G401.6 (cell line): Measurements from ENCODE around the gene ADAMTSL1.

Experiments
- FAIRE-seq: peaks from 2 replicates; lab custom pipeline; 2012; peaks lifted over from hg19 to GRCh38; lab: Jason Lieb, UNC

Gene ADAMTSL1

DNA sequence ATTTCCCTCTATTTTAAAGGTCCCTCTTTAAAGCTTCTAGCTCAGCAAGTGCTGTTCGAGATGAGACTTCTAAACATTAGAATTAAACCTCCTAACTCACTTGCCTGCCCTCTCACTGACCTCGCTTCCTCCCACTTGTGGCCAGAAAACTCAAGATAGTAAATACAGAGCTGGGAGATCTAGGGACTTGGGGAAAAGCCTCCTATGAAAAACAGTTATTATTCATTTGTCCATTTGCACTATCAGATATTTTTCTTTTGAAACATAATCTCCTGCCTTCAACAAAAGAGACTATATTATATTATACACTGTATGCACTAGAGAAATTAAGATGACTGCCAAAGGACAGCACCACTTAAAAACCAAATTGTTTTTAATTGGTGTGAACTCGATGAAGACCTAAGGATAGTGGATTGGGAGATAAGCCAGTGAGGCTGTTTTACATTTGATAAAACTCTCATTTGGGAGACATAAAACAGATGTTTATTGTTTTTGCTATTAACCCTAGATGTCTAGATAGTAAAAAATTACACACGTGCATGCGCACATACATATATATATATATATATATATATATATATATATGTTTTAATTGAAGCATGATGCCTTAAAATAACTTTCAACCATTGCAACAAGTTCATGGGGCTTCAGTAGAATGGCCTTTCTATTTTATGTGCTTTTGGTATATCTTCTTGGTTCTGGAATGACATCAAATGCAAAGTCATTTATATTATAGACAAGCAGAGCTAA lies 229.4 kb downstream of the ADAMTSL1 start:
- FAIRE-seq = no peak

DNA sequence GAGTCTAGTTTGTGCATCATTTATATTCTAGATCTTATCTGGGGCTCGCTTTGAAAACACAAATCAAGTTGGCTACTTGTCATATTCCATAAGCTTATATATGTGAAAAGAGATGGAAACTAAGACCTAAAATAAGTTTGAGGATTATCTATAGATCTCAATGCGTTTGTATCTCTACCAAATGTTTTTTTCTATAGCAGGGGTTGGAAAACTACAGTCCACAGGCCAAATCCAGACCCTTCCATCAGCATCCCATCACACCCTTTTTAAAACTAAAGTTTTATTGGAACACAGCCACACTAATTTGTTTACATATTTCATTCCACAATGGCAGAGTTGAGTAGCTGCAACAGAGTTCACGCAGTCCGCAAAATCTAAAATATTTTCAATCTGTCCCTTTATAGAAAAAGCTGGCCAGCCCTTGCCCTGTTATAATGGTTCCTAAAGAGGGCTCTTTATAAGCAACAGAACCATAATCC lies 230.0 kb downstream of the ADAMTSL1 start:
- FAIRE-seq = no peak

DNA sequence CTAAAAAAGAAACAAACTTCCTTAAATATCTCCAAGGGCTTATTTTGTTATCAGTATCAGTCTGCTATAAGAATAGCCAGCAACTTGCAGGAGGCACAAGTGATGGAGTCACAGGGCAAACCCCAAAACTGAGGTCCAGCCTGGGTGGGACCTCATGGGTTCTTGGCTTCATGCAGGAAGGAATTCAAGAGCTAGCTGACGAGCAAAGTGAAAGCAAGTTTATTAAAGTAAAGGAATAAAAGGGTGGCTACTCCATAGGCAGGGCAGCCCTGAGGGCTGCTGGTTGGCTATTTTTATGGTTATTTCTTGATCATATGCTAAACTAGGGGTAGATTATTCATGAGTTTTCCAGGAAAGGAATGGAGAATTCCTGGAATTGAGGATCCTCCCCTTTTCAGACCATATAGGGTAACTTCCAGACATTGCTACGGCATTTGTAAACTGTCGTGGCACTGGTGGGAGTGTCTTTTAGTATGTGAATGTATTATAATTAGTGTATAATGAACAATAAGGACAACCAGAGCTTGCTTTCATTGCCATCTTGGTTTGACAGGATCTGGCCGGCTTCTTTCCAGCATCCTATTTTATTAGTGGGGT lies 231.9 kb downstream of the ADAMTSL1 start:
- FAIRE-seq = no peak

DNA sequence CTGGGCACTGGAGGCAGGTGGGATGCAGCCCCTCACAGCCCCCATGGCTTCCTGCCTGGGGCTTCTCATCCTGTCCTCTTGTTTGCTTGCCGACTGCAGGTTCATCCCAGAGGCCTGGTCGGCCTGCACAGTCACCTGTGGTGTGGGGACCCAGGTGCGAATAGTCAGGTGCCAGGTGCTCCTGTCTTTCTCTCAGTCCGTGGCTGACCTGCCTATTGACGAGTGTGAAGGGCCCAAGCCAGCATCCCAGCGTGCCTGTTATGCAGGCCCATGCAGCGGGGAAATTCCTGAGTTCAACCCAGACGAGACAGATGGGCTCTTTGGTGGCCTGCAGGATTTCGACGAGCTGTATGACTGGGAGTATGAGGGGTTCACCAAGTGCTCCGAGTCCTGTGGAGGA lies 232.7 kb downstream of the ADAMTSL1 start:
- no peak for FAIRE-seq

DNA sequence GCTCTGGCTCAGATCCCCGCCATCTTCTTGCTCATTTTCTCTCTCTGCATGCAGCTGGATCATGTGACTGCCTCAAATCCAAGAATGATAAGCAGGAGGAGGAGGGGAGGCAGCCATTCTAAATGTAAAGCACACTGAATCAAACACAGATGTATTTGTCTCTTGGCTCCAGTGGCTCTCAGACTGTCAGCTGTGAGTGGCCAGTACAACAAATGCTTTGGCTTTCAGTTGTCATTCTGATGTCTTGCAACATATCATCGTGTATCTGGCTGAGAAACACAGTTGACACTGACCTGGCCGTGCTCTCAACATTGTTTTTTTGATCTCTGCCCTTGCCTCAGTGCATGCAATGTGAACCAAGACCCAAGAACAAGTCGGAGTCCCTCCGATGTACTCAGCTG lies 233.1 kb downstream of the ADAMTSL1 start:
- no peak for FAIRE-seq

DNA sequence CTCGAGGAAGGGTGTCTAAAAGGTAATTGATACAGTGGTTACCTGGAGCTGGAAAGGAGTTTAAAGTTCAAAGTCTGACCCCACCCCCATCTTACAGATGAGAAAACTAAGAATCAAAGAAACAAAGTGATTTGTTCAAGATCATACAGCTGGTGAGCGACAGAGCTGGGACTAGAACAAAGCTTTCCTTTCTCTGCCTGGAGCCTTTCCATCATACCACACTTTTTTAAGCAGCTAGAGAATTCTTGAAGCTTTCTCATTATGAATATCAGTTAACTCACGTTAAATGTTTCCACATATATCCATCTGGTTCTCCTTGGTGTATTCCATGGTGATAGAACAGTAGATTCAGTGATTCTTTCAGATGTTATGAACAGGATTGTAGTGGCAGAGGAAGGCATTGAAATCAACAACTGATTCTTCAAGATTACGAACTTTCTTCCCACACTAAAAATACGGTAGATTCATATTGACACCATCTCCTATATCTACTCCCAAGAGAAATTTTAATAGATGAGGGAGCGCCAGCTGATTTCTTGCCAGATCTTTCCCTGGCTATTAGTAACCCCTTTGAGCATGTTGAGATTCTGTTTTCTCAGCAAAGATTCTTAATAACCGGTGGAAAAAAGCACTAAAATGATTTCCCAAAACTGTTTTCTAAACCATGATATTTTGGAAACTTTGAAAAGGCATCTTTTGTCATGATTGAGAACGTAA lies 233.7 kb downstream of the ADAMTSL1 start:
- no peak for FAIRE-seq

DNA sequence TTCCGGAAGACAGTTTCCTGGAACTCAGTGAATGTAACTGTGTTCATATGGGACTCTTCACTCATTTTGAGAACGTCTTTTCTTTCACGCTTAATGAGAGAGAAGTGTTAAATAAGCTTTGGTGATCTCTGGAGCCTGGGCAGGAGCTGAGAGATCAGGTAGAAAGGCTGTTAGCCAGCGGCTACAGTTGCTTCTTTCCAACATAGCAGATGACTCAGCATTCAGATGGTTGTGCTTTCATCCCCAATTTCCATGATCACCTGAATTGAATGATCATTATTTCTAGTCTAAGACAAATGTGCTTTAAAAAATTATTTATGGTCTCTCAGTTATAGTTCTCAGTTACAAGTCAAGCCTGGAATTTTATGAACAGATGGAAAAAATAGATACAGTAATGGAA lies 234.5 kb downstream of the ADAMTSL1 start:
- no peak for FAIRE-seq

DNA sequence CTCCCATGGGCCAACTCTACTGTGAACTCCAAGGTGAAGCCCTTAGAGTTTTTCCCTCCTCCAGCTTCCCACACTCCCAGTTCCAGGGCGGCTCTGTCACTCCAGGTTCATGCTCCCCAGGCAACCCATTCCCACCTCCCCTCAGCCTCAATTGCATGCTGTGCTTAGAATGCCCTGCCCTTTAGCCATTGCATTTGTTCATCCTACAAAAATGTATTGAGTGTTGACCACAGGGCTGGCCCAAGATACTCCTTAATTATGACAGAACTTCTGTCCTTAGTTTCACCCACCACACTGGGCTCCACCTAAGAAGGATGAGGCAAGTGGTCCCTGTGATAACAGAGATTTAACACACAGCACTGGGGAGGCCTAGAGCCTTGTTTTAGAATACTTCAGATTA lies 236.1 kb downstream of the ADAMTSL1 start:
- no peak for FAIRE-seq

DNA sequence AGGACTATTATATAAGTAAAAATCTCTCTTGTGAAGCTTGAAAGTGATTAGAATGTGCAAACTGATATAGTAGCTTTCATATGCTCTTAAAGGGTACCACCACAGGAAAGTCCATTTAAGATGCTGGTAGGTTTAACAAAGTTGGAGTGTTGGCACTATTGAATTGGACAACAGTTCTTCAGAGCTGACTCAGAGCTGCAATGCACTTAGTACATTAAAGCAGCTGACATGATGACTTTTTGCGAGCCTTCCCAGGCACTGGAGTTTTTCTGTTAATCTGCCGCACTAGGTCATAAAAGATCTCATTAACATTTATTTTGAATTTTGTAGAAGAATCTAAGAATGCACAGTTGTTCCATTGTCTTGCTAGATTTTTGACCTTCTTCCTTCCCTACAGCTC lies 243.8 kb downstream of the ADAMTSL1 start:
- FAIRE-seq = no peak

DNA sequence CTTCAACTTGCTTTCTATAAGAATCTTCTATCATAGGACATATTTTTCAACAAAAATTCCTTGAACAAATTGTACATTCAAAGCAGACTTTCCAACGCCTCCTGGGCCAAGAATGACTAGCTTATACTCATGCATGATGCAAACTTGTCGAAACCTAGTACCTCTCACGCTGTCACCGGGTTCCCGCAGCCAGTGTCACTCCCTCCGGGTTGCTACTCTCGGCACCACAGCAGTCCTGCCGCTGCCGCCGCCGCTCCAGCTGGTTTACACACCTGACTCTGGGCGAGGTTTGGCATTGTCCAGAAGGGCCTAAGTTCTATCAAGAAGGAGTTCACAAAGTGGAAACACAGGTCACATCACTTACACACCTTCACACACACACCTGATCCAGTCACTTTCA lies 244.4 kb downstream of the ADAMTSL1 start:
- FAIRE-seq = no peak

DNA sequence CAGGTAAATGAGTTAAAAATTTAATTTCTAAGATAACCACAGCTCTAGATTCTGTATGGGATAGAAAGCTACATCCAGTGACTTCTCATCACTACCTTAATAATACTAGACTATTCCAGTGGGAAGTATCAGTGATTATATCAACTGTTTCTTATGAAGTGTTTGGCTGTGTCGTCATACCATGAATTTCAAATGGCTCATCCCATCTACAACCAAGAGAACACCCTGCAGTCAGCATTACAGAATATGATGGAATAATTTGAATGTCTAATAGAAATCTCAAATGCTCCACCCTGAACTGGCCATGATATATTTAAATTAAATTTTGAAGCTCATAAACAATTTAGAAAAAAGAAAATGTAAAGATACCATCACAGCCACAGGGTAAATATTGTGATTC lies 245.0 kb downstream of the ADAMTSL1 start:
- no peak for FAIRE-seq

DNA sequence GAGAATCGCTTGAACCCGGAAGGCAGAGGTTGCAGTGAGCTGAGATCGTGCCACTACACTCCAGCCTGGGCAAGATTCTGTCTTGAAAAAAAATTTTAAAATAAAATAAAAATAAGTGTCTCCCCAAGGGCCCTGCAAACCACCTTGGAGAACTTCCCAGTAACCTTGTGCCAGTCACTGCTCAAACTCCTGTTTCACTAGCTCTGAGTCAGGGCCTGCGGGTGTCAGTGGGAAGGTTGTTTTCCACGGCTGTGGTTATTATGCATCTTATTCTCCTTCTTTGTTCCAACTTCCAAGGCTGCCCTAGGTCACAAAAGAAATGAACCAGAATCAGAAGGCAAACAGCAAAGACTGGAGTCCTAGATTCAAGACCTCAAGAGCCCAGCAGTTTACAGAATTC lies 246.7 kb downstream of the ADAMTSL1 start:
- no peak for FAIRE-seq

DNA sequence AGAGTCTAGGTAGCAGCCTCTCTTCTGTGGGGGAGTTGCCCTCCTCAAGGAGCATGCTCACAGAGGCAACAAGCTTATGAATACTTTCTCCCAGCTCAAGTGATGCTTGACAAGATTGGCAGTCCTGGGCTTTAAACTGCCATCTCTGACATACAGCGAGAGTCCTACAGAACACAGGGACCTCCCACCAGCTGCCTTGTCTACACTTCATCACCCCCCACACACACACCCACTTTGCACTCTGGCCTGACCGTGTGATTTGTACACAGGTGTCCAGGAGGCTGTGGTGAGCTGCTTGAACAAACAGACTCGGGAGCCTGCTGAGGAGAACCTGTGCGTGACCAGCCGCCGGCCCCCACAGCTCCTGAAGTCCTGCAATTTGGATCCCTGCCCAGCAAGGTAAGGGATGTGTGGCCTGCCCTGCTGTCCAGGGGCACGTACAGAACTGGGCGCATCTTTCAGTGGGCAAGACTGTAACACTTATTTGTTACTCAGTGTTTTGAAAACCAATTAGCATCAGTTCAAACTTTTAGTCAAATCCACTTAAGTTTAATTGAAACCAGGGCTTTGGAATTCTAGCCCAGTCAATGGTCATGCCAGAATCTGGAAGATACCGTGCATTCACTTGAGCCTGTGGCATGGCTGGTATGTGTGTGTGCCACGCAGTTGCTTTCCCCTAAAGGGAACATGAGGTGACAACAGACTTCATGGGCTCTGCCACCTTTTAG lies 247.5 kb downstream of the ADAMTSL1 start:
- no peak for FAIRE-seq

DNA sequence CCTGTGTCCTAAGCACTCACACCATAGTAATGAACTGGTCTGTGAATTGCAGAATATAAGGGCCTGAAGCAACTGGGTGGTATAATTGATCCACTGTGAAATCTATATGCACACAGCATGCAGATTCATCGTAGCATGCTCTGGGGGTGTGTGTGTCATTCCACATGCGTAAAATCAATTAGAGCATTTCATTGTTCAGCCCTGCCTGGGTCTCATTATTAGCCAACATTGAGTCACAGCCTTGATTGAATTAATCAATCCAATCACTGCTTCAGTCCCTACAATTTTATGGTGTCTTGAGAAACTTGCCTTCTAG lies 248.0 kb downstream of the ADAMTSL1 start:
- no peak for FAIRE-seq

DNA sequence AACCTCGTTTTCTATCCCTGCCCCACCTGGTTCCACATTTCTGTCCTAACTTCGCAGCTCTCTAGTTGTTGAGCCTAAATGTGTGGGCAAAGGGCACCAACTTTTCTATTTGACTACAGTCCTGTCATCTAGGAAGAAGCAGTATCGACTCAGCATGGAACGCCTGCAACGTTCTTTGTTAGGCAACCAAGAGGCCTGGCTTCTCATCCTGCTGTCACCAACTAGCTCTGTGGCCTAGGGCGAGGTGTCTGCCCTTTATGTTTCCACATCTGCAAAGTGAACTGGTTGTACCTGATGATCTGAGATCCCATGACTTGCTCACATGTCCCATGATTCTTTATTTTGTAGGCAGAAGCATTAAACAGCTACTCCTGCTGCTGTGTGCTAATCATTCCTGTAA lies 248.9 kb downstream of the ADAMTSL1 start:
- FAIRE-seq = no peak

DNA sequence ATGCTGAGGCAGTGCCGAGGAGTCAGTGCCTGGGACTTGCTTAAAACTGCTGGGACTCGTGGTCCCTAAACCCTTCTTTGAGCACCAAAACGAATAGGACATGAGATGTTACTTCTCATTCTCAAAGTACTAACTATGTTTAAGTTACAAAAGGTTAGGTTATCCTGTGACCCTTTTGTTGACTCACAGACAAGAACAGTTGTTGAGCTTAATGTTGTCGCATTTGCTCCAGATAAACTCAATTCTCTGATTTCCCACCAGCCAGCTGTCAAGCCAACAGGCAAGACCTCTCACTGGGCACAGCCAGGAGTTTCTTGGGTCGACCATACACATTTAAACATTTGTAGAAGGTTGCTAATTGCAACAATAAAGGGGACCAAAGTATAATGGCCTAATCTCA lies 249.4 kb downstream of the ADAMTSL1 start:
- FAIRE-seq = no peak

DNA sequence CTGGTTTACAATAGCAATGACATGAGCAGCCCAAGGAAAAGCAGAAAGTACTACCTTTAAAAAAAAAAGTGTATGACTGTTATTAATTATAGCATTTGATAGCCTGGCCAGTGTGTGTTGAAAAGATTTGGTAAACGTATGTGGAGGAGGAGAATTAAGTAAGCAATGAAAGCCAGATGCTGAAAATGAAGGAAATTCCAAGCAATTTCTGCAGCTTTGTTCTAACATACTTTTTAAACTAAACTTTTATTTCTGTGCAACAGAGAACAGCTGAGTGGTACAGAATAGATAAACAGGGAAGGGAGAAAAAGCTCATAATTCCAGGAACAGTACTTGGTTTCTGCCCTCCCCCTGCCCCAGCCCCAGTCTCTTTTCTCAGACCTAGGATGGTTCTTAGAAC lies 252.6 kb downstream of the ADAMTSL1 start:
- no peak for FAIRE-seq

DNA sequence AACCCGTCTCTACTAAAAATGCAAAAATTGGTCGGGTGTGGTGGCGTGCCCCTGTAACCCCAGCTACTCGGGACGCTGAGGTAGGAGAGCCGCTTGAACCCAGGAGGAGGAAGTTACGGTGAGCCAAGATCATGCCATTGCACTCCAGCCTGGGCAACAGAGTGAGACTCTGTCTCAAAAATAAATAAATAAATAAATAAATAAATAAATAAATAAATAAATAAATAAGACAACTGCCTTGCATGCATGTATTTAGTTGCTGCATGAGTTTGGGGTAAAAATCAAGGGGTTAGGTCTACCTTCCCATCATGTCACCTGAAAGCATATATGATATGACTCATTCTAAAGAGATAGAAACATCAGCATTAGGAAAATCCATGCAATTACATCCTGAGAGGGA lies 254.0 kb downstream of the ADAMTSL1 start:
- FAIRE-seq = no peak

DNA sequence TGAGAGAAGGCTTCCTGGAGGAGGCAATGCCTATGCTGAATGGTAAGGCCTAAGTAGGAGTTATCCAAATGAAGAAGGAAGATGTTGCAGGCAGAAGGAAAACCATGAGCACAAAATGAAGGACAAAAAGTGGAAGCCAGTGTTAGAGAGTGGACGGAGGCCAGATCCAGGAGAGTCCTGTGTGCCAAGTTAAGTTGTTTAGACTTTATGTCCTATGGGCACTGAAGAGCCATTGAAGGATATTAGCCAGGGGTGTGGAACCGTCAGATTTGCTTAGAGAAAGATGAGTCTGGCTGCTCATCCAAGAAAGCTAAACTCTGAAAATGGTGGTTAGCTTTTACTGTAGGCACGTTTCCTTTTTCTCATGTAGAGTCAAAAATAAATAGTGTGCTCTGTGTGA lies 254.7 kb downstream of the ADAMTSL1 start:
- no peak for FAIRE-seq

DNA sequence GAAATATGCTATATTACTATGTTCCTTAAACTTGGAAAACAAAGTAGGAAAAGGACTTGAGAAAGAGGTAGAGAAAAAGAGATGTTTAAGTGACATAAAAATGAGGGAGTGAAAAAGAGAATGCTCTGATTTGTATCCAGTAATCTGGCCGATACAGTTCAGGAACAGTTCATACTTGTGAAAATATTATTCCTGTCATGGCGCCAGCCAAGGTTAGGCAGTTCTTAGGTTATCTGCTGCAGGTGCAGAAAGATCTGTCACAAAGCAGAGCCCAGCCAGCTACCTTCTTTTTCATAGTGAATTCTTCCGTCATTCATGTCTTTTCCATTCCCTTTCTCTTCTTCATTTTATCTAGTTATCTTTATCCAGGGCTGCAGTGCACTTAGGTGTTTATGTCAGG lies 256.3 kb downstream of the ADAMTSL1 start:
- no peak for FAIRE-seq

DNA sequence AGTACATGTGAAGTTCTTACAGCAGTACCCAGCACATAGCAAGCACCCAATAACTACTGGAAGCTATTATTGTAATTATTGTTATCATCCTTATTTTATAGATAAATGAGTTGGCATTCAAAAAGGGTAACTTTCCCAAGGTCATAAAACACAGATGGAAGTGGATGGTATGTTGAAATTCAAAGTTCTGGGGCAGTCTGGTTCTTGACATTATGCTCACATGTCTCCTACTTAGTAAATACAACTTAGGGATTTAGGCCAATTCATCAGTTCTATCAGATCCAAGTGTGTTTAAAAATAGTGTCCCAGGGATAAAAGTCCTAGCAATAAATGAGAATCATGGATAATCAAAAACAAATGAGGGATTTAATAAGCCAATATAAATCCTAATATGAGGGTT lies 265.2 kb downstream of the ADAMTSL1 start:
- no peak for FAIRE-seq

DNA sequence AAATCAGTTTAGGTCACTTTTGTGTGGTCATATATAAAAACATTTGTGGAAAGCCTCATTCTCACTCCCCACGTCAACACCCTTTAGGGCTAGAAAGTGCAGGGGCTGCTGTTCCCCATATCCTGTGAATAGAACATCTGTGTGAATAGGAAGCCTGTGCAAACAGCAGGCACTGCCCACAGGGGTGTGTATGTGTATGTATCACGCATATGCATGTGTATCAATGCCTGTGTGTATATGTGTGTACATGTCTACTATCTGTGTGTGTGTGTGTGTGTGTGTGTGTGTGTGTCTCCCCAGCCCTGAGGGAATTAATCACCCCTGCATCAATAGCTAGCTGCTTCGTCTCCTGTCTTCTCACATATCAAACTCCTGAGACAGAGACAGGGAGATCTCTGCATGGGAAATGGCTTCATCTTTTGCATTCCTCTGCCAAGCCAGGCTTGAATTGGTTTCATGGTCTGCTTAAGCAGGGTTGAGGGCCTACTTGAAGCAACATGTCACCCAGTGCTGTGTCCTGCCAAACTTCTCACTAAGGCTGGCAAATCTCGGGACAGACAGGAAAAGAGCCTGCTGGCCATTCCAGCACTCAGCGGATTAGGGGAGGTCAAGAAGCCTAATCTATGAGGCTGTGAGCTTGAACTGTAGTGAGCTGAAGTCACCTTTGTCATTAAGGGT lies 265.8 kb downstream of the ADAMTSL1 start:
- FAIRE-seq = no peak

DNA sequence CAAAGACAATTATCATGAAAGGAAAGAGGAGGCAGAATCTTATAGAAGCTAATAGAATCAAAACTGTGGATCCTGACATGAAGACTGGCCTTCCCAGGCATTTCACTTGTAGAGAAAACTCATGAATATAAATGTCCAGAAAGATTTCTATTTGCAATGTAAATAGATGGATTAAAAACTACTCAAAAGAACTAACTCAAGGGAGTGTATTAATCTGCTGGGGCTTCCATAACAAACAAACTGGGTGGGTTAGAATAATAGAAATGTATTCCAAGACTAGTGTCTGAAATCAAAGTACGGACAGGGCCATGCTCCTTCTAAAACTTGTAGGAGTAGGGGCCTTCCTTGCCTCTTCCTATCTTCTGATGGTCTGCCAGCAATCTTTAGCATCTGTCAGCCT lies 267.4 kb downstream of the ADAMTSL1 start:
- no peak for FAIRE-seq
